ENCODE measurements around the gene CCDC175. TPM values are rescaled to one million over a fixed set of nuclear protein-coding genes. Genes with fewer than 3 reads are reported as not detected.
A peak's percentile ranks its signal among the peaks of the same experiment; 100 is the strongest.

Gene CCDC175
- total RNA-seq, 1 donor from 2014 or later = not detected

- DNase-seq (ENCODE audit: low read depth, low spot score) = no peak
Observed at GRCh38 chr14:59540852-59541251, 35.8 kb downstream of the CCDC175 start.

- no peak for DNase-seq (ENCODE audit: low read depth, low spot score)
Observed at GRCh38 chr14:59538936-59539335, 37.7 kb downstream of the CCDC175 start.

- DNase-seq (ENCODE audit: low read depth, low spot score) = no peak
Observed at GRCh38 chr14:59537476-59537875, 39.1 kb downstream of the CCDC175 start.

- DNase-seq (ENCODE audit: low read depth, low spot score) = no peak
Observed at GRCh38 chr14:59534361-59534987, 42.1 kb downstream of the CCDC175 start.

GRCh38 chr14:59532419-59532818, 44.2 kb downstream of the CCDC175 start:
- DNase-seq (ENCODE audit: low read depth, low spot score) = no peak

GRCh38 chr14:59530349-59530748, 46.3 kb downstream of the CCDC175 start:
- no peak for DNase-seq (ENCODE audit: low read depth, low spot score)

- DNase-seq (ENCODE audit: low read depth, low spot score) = no peak
Observed at GRCh38 chr14:59529189-59529588, 47.4 kb downstream of the CCDC175 start.

- no peak for DNase-seq (ENCODE audit: low read depth, low spot score)
Observed at GRCh38 chr14:59520224-59520623, 56.4 kb downstream of the CCDC175 start.

- no peak for DNase-seq (ENCODE audit: low read depth, low spot score)
Observed at GRCh38 chr14:59511916-59512575, 64.6 kb downstream of the CCDC175 start.

- DNase-seq (ENCODE audit: low read depth, low spot score) = no peak
Observed at GRCh38 chr14:59510966-59511365, 65.6 kb downstream of the CCDC175 start.

- no peak for DNase-seq (ENCODE audit: low read depth, low spot score)
Observed at GRCh38 chr14:59510001-59510400, 66.6 kb downstream of the CCDC175 start.

- no peak for DNase-seq (ENCODE audit: low read depth, low spot score)
Observed at GRCh38 chr14:59509101-59509500, 67.5 kb downstream of the CCDC175 start.

GRCh38 chr14:59507752-59508103, 68.9 kb downstream of the CCDC175 start:
- no peak for DNase-seq (ENCODE audit: low read depth, low spot score)

GRCh38 chr14:59507063-59507751, 69.4 kb downstream of the CCDC175 start:
- no peak for DNase-seq (ENCODE audit: low read depth, low spot score)

GRCh38 chr14:59503256-59503655, 73.4 kb downstream of the CCDC175 start:
- no peak for DNase-seq (ENCODE audit: low read depth, low spot score)

- DNase-seq (ENCODE audit: low read depth, low spot score) = no peak
Observed at GRCh38 chr14:59500732-59501131, 75.9 kb downstream of the CCDC175 start.

GRCh38 chr14:59492384-59492783, 84.2 kb downstream of the CCDC175 start:
- DNase-seq (ENCODE audit: low read depth, low spot score) = no peak

- DNase-seq (ENCODE audit: low read depth, low spot score) = no peak
Observed at GRCh38 chr14:59490756-59491155, 85.9 kb downstream of the CCDC175 start.

- no peak for DNase-seq (ENCODE audit: low read depth, low spot score)
Observed at GRCh38 chr14:59484639-59485175, 91.9 kb downstream of the CCDC175 start.

- peak; percentile 79 for DNase-seq (ENCODE audit: low read depth, low spot score)
Observed at GRCh38 chr14:59483819-59484638, 92.6 kb downstream of the CCDC175 start, which contains the start of the genes JKAMP and L3HYPDH. JKAMP (plus strand) TSS chr14:59484517; CDS start chr14:59484590, 73 bp downstream. L3HYPDH (minus strand) TSS chr14:59484408; CDS start chr14:59484316, 92 bp downstream.

- DNase-seq (ENCODE audit: low read depth, low spot score) = no peak
Observed at GRCh38 chr14:59483363-59483762, 93.2 kb downstream of the CCDC175 start.

Measured in pulmonary artery endothelial cell (primary cell).